ENCODE data around the gene SMIM15. TPM values are rescaled to one million over a fixed set of nuclear protein-coding genes. Genes with fewer than 3 reads are reported as not detected.

SMIM15 gene
- polyA plus RNA-seq, 1 donor from 2014 or later: 30.1 TPM

- Histone ChIP-seq H3K79me2 (replicated peaks; ENCODE audit: insufficient read depth, low read length) (no peaks in the 10 kb centered on the region), H3F3A (ENCODE audit: insufficient read depth, low read length, poor library complexity, severe bottlenecking) (no peaks in the 10 kb centered on the region), H3K4me2 (ENCODE audit: low read length) (no peak overlapping the region), H3K9me2 (ENCODE audit: insufficient read depth, low read length) (no peaks in the 10 kb centered on the region), H3K9ac (ENCODE audit: low read length) (no peak overlapping the region), H4K20me1 (ENCODE audit: insufficient read depth) (no peaks in the 10 kb centered on the region), H3K27me3 (ENCODE audit: insufficient read depth, low read depth, low read length) (no peaks in the 10 kb centered on the region), H3K4me3 (ENCODE audit: low read length) (no peak overlapping the region), H2AFZ (ENCODE audit: low read depth, low read length) (no peak overlapping the region), H3K9me3 (ENCODE audit: low read length) (no peaks in the 10 kb centered on the region), H3K36me3 (ENCODE audit: insufficient read depth, low read length) (no peaks in the 10 kb centered on the region), H3K27ac (ENCODE audit: low read length) (no peak overlapping the region)
- TF ChIP-seq POLR2AphosphoS5 (IDR thresholded peaks at IDR 0.05): no peak
- TF ChIP-seq EZH2 (IDR thresholded peaks at IDR 0.05; ENCODE audit: borderline replicate concordance, insufficient read depth, low read length, poor library complexity, severe bottlenecking): no peak
- TF ChIP-seq SMC3 (conservative IDR thresholded peaks at IDR 0.05; ENCODE audit: poor library complexity): no peak
- TF ChIP-seq CTCF (IDR thresholded peaks at IDR 0.05; ENCODE audit: poor library complexity, severe bottlenecking): no peak
- TF ChIP-seq EP300 (conservative IDR thresholded peaks at IDR 0.05; ENCODE audit: poor library complexity, severe bottlenecking): no peak
These were observed 24.4 kb upstream of the SMIM15 start for GRCh38 chr5:61186634-61187033.

GRCh38 chr5:61184708-61185107, 22.4 kb upstream of the SMIM15 start:
- H3K4me2 ChIP-seq (ENCODE audit: low read length): no peak overlapping the region
- H3K27ac ChIP-seq (ENCODE audit: low read length): no peak overlapping the region
- no peaks in the 10 kb centered on the region for H3K9me3 ChIP-seq (ENCODE audit: low read length)
- TF ChIP-seq MXI1 (conservative IDR thresholded peaks at IDR 0.05; ENCODE audit: poor library complexity, severe bottlenecking) (no peak), POLR2AphosphoS5 (IDR thresholded peaks at IDR 0.05) (no peak), REST (IDR thresholded peaks at IDR 0.05; ENCODE audit: borderline replicate concordance) (no peak), TAF1 (IDR thresholded peaks at IDR 0.05; ENCODE audit: low read depth) (no peak), SMC3 (conservative IDR thresholded peaks at IDR 0.05; ENCODE audit: poor library complexity) (no peak), CTCF (IDR thresholded peaks at IDR 0.05; ENCODE audit: poor library complexity, severe bottlenecking) (no peak), EZH2 (IDR thresholded peaks at IDR 0.05; ENCODE audit: borderline replicate concordance, insufficient read depth, low read length, poor library complexity, severe bottlenecking) (no peak), RAD21 (conservative IDR thresholded peaks at IDR 0.05) (no peak), EP300 (conservative IDR thresholded peaks at IDR 0.05; ENCODE audit: poor library complexity, severe bottlenecking) (no peak)
- no peaks in the 10 kb centered on the region for H3K79me2 ChIP-seq (replicated peaks; ENCODE audit: insufficient read depth, low read length)
- no peak overlapping the region for H3K4me3 ChIP-seq (ENCODE audit: low read length)
- H3K9ac ChIP-seq (ENCODE audit: low read length): no peak overlapping the region
- no peaks in the 10 kb centered on the region for H4K20me1 ChIP-seq (ENCODE audit: insufficient read depth)
- no peaks in the 10 kb centered on the region for H3K9me2 ChIP-seq (ENCODE audit: insufficient read depth, low read length)
- no peaks in the 10 kb centered on the region for H3F3A ChIP-seq (ENCODE audit: insufficient read depth, low read length, poor library complexity, severe bottlenecking)
- no peaks in the 10 kb centered on the region for H3K27me3 ChIP-seq (ENCODE audit: insufficient read depth, low read depth, low read length)
- no peak overlapping the region for H2AFZ ChIP-seq (ENCODE audit: low read depth, low read length)
- H3K36me3 ChIP-seq (ENCODE audit: insufficient read depth, low read length): no peaks in the 10 kb centered on the region

Data from neural cell (in vitro differentiated cells).